Activated CD4-positive, alpha-beta T cell treated with anti-CD3 and anti-CD28 coated beads for 4 hours (primary cell): ENCODE data around the gene TEX12.
"Not testable (repeated sequence)": the region's sequence is repeated elsewhere in the genome, so short reads cannot be mapped to it uniquely, and the experiment has no call there.

Source experiments
- DNase-seq, 2 donors: peaks; one replicate each; pipeline ENCODE4 v3.0.0-alpha.2; 2020

TEX12 gene, protein sequence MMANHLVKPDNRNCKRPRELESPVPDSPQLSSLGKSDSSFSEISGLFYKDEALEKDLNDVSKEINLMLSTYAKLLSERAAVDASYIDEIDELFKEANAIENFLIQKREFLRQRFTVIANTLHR

DNA sequence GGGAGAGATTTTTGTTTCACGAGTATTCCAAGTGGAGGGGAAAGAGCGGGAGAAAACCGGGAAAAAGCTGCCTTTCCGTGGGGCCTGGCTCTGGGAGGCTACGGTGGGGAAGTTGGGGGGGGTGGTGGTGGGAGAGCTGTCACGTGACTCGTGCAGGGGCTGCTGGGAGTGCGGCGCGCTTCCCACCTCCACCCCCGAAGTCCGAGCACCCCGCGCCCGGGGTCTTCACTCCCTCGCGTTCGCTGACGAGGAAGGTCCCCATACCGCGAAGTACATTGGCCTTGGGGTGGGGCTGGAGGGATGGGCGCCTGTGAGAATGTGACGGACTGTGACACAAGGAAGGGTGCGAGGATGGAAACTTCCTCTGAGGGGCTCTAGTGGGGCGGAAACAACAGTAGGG lies at the start of gene TEX12:
TEX12 (plus strand) TSS at position 228 of the 400 bp plus-strand sequence. CDS start 1,897 bp downstream, outside the sequence.
- no peak for DNase-seq

DNA sequence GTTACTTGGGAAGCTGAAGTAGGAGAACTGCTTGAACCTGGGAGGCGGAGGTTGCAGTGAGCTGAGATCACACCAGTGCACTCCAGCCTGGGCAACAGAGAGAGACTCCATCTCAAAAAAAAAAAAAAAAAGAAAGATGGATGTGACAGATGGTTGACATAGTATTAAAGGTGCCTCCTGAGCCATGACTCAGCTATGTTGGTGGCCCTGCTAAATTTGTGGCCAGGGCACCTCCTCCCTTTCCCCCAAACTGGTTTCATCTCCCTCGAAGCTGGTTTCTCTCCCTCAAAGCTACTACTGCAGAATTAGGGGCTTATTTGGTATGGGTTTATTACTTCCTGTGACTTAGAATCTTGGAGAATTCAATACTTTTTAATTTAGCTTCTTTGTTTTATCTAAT lies 49.0 kb upstream of the TEX12 start:
- no peak for DNase-seq

- DNase-seq = no peak
Observed at GRCh38 chr11:112121981-112122615, 45.1 kb upstream of the TEX12 start.

DNA sequence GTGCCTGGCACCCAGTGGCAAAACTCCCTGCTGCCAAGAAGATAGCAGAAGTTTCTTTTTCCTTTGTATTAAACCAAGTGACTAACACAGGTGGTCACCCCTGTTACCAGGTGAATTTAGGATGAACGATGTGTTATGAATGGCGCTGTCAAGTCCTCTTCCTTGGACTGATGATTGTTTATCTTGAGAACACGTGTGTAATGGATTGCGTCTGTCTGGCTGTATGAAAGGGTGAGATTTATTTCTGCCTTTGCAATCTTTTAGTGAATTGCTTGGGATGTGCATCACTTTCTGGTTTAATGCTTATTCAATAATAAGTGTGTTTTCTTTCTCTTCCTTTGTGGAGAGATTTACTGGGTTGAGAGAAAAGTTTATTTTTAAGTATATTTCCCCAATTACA lies 44.0 kb upstream of the TEX12 start:
- no peak for DNase-seq

- DNase-seq = no peak
Observed at GRCh38 chr11:112127056-112127455, 40.1 kb upstream of the TEX12 start.

DNA sequence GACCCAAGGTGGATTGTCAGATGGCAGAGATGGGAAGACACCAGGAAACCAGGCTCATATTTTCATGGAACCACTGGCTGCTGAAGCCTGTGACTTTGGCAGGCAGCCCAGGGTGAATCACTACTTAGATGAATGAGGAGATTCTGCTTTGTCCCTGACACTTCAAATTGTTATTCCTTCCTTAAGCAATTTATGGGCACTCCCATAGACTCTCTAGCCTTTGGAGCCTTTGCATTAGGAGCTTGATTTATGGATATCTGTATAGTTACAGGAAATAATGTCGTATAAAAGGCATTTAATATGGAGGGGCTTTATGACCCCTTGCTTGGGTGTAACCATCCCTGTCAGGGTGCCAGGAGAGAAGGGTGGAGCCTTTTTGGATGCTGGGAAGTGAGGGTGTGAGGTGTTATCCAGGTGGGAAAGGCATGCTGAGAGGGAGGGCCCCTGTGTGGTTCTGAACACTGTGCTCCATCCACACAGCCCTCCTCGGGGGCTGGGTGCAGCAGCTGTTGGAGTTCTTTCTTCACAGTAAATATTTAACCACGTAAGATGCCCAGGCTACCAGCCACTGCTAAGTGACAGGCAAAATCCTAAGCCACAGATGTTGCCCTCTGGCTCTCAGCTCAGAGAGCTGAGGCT lies 38.6 kb upstream of the TEX12 start:
- no peak for DNase-seq

- DNase-seq = no peak
Observed at GRCh38 chr11:112129656-112130055, 37.5 kb upstream of the TEX12 start.

- DNase-seq = no peak
Observed at GRCh38 chr11:112132737-112133136, 34.4 kb upstream of the TEX12 start.

DNA sequence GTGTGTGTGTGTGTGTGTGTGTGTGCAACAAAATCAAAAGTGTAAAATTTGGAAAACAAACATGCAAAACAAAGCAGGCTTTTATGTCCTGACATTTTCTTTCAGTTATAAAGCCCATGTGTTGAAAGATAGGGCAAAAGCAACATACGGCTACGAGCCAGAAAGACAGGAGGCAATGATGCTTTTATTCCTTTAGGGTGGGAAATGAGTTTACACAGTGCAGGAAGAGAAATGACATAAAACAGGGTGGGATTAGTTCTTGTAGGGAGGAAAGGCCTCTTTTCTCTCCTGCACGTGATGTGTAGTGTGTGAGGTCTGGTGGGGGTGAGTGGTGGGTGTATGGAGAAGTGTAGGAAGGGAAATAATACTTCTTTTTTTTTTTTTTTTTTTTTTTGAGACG lies 32.7 kb upstream of the TEX12 start:
- no peak for DNase-seq

- no peak for DNase-seq
Observed at GRCh38 chr11:112143597-112143996, 23.6 kb upstream of the TEX12 start.

GRCh38 chr11:112150517-112150916 lies 16.7 kb upstream of the TEX12 start:
- DNase-seq = no peak

GRCh38 chr11:112156153-112156955 lies 10.8 kb upstream of the TEX12 start:
- no peak for DNase-seq

GRCh38 chr11:112156956-112157766 lies 10.0 kb upstream of the TEX12 start:
- DNase-seq = no peak

DNA sequence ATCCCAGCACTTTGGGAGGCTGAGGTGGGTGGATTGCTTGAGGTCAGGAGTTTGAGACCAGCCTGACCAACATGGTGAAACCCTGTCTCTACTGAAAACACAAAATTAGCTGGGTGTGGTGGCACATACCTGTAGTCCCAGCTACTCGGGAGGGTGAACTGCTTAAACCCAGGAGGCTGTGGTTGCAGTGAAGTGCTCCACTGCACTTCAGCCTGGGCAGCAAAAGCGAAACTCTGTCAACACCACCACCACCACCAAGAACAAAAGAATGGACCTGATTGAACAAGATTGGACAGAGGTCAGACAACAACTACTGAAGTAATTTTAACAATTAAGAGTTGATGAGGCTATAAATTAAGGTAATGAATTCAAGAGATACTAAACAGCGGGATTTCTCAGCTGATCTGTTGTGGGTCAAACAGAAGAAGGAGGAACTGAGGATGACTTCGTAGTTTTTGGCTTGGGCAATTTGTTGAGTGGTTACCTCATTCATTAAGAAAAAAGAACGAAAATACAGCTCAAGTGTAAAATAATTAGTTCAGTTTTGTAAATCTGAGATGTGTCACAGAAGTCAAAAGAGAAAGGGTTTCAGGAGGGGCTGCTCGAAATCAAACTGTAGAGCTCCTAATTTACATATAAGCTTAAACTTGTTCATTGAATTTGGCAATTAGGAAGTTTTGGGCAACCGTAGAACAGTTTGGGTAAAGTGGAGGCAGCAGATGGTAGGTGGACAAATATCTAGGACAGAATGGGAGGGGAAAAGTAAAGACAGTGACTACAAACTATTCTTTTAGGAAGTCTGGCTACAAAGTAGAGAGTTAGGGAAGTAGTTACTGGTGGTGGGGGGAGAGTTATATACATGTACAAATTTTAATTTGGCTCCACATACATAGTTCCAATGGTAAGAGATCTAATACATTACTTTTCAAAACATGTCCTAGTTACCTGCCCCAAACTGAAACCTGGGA lies 7.8 kb upstream of the TEX12 start:
- no peak for DNase-seq

DNA sequence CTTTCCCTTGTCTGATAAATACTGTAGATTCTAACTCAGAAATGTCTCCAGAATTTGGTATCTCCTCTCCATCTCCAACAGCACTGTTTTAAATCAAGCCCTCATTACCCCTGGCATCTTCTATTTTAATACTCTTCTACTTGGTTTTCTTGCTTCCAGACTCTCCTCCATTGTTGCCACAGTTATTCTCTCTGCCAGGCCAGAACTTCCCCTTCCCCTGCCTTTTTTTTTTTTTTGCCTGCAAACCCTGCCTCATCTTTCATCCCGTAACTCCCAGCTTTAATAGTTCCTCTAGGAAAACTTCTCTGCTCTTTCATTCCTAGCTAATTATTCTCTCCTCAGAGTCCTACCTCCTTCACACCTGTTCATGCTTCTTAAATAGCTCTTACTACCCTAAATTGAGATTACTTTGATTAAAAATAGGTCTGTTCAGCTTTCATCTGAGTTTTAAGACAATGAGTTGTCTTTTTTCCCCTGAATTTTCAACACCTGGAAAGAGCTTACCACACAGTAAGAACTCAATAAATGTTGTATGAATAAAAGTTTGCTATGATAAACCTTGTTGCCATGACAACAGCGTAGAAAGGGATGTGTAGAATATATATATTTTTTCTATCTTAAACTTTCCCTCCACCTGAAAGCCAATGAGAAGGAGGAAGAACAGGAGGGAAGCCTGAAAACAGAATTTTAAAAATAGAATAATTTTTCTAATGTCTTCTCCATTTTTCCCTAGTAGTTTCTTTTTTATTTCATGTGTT lies 6.9 kb upstream of the TEX12 start:
- no peak for DNase-seq

DNA sequence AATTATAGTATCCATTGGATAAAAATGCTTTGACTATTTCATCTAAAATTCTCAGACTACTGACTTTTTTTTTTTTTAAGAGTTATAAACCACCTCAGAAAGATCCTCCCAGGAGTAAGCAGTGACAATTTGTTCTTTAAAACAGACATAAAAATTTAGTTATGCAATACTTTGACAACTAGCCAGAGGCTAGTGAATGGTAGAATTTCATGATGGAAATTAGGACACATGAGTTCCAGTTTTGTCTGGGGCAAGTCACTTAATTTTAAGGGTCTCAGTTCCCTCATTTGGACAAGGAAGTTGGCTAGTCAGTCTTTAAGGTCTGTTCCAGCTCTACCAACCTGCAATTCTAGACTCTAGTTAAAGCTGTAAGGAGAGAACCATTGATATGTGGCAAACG lies 6.2 kb upstream of the TEX12 start:
- no peak for DNase-seq

- DNase-seq = not testable (repeated sequence)
Observed at GRCh38 chr11:112162200-112162599, 5.0 kb upstream of the TEX12 start.

DNA sequence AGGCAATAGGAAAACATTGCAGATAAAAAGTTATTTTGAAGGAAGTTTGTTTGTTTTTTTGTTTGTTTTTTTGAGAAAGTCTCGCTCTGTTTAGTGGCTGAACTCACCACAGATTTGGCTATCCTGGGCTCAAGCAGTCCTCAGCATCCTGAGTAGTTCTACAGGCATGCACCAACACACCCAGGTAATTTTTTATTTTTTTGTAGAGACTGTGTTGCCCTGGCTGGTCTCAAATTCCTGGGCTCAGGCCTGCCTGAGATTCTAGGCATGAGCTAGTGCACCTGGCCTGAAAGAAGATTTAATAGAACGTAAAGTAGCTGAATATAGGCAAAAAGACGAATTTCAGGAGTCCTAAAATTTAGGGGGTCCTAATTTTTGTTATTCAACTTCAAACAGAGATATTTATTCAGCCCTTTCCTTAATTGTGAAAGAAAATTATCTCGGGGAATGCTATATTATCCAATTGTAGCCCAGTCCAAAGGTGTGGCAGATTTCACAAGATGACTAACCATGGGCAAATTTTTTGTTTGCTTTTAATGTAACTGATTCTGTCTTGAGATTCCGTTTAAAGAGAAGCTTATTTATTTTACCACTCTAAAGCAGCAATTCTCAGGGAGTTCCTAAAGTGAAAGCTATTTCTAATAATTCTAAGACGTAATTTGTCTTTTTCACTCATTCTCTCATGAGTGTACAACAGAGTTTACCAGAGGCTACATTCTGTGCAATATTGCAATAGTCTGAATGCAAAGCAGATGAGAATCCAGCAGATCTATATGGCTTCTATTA lies 4.2 kb upstream of the TEX12 start:
- no peak for DNase-seq

DNA sequence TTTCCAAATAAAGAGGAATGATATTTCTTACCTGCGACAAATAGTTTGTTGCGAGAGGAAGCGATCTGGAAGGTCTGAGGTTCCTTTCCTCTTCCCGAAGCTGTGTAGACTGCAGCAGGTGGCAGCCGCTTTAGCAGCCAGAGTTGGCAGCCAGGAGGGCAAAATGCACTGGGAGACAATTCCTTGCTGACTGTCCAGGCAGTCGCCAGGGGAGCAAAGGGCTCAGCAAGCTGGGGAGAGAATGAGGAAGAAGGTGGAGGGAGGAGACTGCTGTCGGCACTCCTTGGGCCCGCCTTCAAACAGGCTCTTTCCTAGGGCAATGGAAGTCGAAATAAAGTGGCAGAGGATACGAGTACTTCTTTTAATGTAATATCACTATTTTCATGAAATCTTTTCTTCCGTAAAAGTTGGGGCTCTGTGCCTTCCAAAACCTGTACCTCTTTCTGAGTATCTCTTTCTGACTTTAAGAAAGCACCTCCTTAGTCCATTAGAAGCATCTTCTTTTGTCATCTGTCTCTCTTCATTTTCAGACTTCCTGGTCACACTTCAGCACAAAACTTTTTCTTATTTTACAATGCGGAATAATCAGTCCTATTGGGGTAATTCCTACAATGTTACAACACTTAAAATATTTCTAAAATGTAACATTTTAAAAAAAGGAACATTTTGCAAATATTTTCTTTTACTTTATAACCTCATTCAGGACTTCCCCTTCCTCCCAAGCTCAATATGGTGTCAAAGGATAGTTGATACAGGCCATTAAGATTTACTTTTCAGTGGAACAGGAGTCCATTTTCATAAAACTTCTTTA lies 3.1 kb upstream of the TEX12 start, which contains the start of gene IL18:
IL18 (minus strand) TSS at position 220 of the 811 bp plus-strand sequence. CDS start 9,041 bp downstream, outside the sequence.
- no peak for DNase-seq
